Uterus (tissue), 4 donors: ENCODE results near the gene FBLN2. TPM values are rescaled to one million over a fixed set of nuclear protein-coding genes. Genes with fewer than 3 reads are reported as not detected.

ENCODE experiments used
- DNase-seq, 2 donors: peaks; one replicate each; pipeline ENCODE4 v3.0.0-alpha.2; 2019 to 2020
- H3K27ac ChIP-seq, 2 donors: fragments of 200-600 bp; sonication (generic); 1 replicate in 1 of 2; 2 replicates in 1 of 2; pipeline ENCODE4 v1.5.1; 2016 to 2018
- H3K27me3 ChIP-seq, 2 donors: fragments of 200-600 bp; sonication (generic); one replicate each; pipeline ENCODE4 v1.5.1; 2018 to 2019; ENCODE audit warnings: control low read depth in 1 of 2
- H3K36me3 ChIP-seq, 2 donors: fragments of 200-600 bp; sonication (generic); one replicate each; pipeline ENCODE4 v1.5.1; 2019; ENCODE audit warnings: control low read depth in 1 of 2
- H3K4me1 ChIP-seq, 2 donors: fragments of 200-600 bp; sonication (generic); one replicate each; pipeline ENCODE4 v1.5.1; 2018 to 2019; ENCODE audit warnings: control low read depth in 1 of 2
- H3K4me3 ChIP-seq, 2 donors: fragments of 200-600 bp; sonication (generic); 1 replicate in 1 of 2; 2 replicates in 1 of 2; pipeline ENCODE4 v1.5.1; 2018 to 2019; ENCODE audit warnings: mild to moderate bottlenecking in 1 of 2
- H3K9me3 ChIP-seq, 2 donors: fragments of 200-600 bp; sonication (generic); one replicate each; pipeline ENCODE4 v1.5.1; 2019; ENCODE audit warnings: control low read depth in 1 of 2
- POLR2A ChIP-seq, 2 donors: fragments of 450-650 bp; IDR thresholded peaks; one replicate each; pipeline ENCODE4 v1.6.1; 2016; ENCODE audit warnings: antibody characterized with exemption in 2 of 2, mild to moderate bottlenecking in 1 of 2, moderate library complexity in 1 of 2
- intact Hi-C: fragments of 100-400 bp; cut with DNase I; formaldehyde crosslinking; loops from one replicate; pipeline ENCODE4 v1.15.1; 2023; ENCODE audit warnings: low total_unique reads
- total RNA-seq, 4 donors: library from RNA; depleted of rRNA in 3 of 4; stranded (reverse); fragments of >200 nt in 3 of 4; gene quantifications; one replicate each; pipeline versions ENCODE4 v1.1.0 to v1.2.4, GENCODE V29; 2014 to 2023
- TF ChIP-seq, protein P1 (sequence below), 4 experiments: fragments of 200-600 bp in 2 of 4; fragments of 450-650 bp in 2 of 4; sonication (generic) in 2 of 4; IDR thresholded peaks; one replicate each; pipeline ENCODE4 v1.5.1; 2016 to 2019; ENCODE audit warnings: antibody characterized with exemption in 4 of 4, mild to moderate bottlenecking in 2 of 4, moderate library complexity in 1 of 4
- donor health status: DM: yes; HTN: yes; CAD: no.

Gene FBLN2
- total RNA-seq, 4 donors from 2014 or later, result 39.2 to 217 (median 48.6) TPM

DNA sequence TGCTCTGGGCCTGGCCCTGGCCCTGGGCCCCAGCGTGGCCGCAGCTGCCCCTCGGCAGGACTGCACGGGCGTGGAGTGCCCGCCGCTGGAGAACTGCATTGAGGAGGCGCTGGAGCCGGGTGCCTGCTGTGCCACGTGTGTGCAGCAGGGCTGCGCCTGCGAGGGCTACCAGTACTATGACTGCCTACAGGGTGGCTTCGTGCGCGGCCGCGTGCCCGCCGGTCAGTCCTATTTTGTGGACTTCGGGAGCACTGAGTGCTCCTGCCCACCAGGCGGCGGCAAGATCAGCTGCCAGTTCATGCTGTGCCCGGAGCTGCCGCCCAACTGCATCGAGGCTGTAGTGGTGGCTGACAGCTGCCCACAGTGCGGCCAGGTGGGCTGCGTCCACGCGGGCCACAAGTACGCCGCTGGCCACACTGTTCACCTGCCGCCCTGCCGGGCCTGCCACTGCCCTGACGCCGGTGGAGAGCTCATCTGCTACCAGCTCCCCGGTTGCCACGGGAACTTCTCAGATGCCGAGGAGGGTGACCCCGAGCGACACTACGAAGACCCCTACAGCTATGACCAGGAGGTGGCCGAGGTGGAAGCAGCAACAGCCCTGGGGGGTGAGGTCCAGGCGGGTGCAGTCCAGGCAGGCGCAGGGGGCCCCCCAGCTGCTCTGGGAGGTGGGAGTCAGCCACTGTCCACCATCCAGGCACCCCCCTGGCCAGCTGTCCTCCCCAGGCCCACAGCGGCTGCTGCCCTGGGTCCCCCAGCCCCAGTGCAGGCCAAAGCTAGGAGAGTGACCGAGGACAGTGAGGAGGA lies 21.7 kb downstream of the FBLN2 start:
- Histone ChIP-seq H3K36me3 (no peaks in the 10 kb centered on the region), H3K9me3 (no peaks in the 10 kb centered on the region), H3K4me1 (no peaks in the 10 kb centered on the region), H3K27me3 (no peaks in the 10 kb centered on the region), H3K27ac (no peak overlapping the region), H3K4me3 (no peak overlapping the region)
- intact Hi-C loops, result no loop called here
- DNase-seq, result no peak
- TF ChIP-seq, protein P1, sequence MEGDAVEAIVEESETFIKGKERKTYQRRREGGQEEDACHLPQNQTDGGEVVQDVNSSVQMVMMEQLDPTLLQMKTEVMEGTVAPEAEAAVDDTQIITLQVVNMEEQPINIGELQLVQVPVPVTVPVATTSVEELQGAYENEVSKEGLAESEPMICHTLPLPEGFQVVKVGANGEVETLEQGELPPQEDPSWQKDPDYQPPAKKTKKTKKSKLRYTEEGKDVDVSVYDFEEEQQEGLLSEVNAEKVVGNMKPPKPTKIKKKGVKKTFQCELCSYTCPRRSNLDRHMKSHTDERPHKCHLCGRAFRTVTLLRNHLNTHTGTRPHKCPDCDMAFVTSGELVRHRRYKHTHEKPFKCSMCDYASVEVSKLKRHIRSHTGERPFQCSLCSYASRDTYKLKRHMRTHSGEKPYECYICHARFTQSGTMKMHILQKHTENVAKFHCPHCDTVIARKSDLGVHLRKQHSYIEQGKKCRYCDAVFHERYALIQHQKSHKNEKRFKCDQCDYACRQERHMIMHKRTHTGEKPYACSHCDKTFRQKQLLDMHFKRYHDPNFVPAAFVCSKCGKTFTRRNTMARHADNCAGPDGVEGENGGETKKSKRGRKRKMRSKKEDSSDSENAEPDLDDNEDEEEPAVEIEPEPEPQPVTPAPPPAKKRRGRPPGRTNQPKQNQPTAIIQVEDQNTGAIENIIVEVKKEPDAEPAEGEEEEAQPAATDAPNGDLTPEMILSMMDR (IDR thresholded peaks at IDR 0.05), result no peak
- no peak for TF ChIP-seq POLR2A (IDR thresholded peaks at IDR 0.05)

DNA sequence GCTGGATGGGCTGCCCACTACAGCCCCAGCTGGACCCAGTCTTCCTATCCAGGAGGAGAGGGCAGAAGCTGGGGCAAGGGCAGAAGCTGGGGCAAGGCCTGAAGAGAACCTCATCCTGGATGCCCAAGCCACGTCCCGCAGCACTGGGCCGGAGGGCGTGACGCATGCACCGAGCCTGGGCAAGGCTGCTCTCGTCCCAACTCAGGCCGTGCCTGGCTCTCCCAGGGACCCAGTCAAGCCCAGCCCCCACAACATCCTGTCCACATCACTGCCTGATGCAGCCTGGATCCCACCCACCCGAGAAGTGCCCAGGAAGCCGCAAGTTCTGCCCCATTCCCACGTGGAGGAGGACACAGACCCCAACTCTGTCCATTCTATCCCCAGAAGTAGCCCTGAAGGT lies 22.3 kb downstream of the FBLN2 start:
- no peak for TF ChIP-seq POLR2A (IDR thresholded peaks at IDR 0.05)
- TF ChIP-seq, protein P1 (IDR thresholded peaks at IDR 0.05), result no peak
- H3K9me3 ChIP-seq, result no peaks in the 10 kb centered on the region
- no peaks in the 10 kb centered on the region for H3K4me1 ChIP-seq
- no peak overlapping the region for H3K27ac ChIP-seq
- intact Hi-C loops, result no loop called here
- H3K4me3 ChIP-seq, result no peak overlapping the region
- DNase-seq, result no peak
- H3K27me3 ChIP-seq, result no peaks in the 10 kb centered on the region
- H3K36me3 ChIP-seq, result no peaks in the 10 kb centered on the region

DNA sequence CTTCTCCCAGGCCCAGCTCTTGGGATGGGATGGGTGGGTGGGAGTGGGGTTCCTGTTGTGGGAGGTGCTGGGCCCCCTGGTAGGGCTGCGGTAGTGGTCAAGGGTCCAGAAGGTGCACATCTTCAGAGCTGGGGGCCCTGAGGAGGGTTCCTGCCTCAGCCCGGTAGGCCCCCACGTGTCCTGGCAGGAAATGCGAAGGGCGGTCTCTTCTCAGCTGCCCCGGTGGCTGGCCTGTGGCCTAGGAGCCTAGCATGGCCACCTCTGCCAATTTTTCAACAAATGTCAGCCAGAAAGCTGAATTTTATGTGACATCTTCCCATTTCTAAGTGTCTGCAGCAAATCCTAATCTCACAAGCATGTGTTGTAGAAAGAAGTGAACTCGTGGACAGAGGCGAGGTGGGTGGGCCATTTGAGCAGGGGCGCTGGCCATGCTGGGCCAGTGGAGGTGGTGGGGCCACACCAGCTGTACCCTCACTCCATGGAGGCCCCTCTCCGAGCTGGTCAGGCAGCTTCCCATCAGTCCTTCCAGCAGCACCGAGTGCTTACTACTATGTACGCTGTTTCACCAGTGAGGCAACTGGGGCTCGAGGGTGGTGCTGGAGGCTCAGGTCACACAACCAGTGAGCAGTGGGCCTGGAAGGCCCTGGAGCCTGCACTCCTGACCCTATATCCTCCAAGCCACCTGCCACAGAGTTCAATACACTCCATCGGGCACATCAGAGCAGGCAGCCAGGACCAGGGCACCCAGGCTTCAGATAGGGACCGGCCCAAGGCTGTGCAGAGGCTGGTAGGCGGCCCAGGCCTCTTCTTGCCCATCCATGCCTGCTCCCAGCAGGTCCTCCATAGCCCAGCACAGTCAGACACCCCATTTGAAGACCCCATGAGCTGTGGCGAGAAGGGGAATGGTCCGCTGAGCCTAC lies 23.2 kb downstream of the FBLN2 start:
- TF ChIP-seq POLR2A (IDR thresholded peaks at IDR 0.05), result no peak
- TF ChIP-seq, protein P1 (IDR thresholded peaks at IDR 0.05), result no peak
- intact Hi-C loops, result no loop called here
- Histone ChIP-seq H3K9me3 (no peaks in the 10 kb centered on the region), H3K27ac (no peak overlapping the region), H3K4me1 (no peaks in the 10 kb centered on the region), H3K27me3 (no peaks in the 10 kb centered on the region), H3K4me3 (no peak overlapping the region), H3K36me3 (no peaks in the 10 kb centered on the region)
- no peak for DNase-seq

DNA sequence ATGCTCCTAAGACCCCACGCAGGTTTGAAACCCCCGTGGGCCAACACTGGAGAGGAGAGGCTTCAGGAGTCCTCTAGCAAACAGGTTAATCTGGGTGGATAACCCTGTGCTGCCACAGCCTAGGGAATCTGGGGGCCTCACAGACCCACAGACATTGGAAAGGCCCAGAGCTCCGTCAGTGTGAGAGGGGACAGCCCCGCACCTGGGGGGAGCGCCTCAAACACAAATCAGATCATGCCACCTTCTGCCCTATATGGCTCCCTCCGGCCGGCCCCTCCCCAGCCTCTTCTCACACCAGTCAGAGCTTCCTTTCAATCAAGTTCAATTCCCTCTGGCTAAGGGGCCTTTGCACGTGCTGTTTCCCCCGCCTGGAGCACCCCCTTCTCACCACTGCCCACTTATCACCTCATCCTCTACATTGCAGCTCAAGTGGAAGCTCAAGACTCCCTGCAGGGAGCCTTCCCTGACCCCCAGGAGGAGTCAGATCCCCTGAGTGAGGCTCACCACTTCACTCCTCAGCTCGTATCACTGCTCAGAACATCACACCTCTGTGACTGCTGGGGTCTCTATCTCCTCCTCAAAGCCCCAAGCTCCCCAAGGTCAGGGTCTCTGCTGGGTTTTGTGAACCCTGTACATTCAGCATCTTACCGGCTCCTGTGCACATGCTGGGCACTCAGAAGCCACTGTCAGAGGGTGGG lies 24.1 kb downstream of the FBLN2 start:
- H3K4me1 ChIP-seq, result no peaks in the 10 kb centered on the region
- no peak for TF ChIP-seq POLR2A (IDR thresholded peaks at IDR 0.05)
- TF ChIP-seq, protein P1 (IDR thresholded peaks at IDR 0.05), result no peak
- H3K36me3 ChIP-seq, result no peaks in the 10 kb centered on the region
- no peak for DNase-seq
- H3K9me3 ChIP-seq, result no peaks in the 10 kb centered on the region
- intact Hi-C loops, result no loop called here
- H3K4me3 ChIP-seq, result no peak overlapping the region
- no peaks in the 10 kb centered on the region for H3K27me3 ChIP-seq
- H3K27ac ChIP-seq, result no peak overlapping the region
